Activated CD4-positive, alpha-beta T cell treated with anti-CD3 and anti-CD28 coated beads for 4 hours (primary cell): ENCODE measurements around the gene TENM4.
"Not testable (repeated sequence)": the region's sequence is repeated elsewhere in the genome, so short reads cannot be mapped to it uniquely, and the experiment has no call there.

Source experiments
- DNase-seq, 2 donors: peaks; one replicate each; pipeline ENCODE4 v3.0.0-alpha.2; 2020

TENM4 gene

GRCh38 chr11:79199729-79200354, 241.0 kb downstream of the TENM4 start:
- DNase-seq = no peak

DNA sequence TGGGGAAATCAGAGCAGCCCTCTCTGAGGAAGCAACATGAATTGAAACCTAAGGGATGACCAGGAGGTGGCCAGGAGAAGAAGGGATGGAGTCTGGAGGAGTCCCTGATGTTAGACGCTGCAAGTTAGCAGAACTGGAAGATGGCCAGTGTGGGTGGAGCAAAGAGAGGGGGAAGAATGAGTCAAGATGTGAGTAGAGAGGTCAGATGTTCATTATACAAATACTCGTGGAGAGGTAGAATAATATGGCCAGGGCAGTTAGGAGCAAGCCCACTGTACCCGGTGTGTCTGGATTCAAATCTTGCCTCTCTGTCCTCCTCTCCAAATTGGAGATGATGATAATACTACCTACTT, 242.0 kb downstream of the TENM4 start:
- no peak for DNase-seq

DNA sequence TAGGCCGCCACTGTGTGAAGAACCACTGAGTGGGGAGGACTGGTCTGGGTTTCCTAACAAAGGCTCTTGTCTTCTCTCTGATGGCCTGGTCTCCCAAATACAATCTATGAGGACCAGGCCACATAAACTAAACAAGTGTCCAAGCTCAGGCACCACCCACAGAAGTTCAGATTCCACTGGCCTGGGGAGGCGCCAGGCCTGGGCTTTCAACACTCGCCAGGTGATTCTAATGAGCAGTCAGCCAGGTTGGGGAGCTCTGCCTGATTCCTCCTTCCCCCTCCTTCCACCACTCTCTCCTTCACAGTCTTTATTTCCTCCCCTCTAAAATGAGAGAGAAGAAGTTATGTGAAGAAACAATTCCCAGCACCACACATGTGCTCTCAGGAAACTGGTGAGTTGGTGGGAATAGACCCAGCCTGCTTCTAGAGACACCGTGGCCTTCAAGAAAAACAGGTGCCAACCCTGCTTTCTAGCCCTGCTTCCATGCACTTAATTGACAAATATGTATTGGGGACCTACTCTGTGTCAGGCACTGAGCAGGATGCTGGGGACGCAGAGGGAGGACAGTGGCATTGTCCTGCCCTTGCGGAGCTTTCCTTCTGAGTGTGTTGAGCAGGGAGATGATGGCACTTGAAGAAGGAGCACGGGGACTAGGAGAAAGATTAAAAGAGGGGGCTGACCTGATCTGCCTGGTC, 242.5 kb downstream of the TENM4 start:
- DNase-seq = no peak

- no peak for DNase-seq
Observed at GRCh38 chr11:79196950-79197349, 243.9 kb downstream of the TENM4 start.

DNA sequence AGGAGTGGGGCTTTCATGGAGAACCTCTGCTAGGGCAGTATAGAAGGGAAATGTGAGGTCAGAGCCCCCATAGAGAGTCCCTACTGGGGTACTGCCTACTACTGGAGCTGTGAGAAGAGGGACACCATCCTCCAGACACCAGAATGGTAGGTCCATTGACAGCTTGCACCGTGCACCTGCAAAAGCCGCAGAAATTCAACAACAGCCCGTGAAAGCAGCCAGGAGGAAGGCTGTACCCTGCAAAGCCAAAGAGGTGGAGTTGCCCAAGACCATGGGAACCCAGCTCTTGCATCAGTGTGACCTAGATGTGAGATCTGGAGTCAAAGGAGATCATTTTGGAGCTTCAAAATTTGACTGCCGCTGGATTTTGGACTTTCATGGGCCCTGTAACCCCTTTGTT, 245.6 kb downstream of the TENM4 start:
- no peak for DNase-seq

GRCh38 chr11:79193663-79194310, 247.0 kb downstream of the TENM4 start:
- no peak for DNase-seq

DNA sequence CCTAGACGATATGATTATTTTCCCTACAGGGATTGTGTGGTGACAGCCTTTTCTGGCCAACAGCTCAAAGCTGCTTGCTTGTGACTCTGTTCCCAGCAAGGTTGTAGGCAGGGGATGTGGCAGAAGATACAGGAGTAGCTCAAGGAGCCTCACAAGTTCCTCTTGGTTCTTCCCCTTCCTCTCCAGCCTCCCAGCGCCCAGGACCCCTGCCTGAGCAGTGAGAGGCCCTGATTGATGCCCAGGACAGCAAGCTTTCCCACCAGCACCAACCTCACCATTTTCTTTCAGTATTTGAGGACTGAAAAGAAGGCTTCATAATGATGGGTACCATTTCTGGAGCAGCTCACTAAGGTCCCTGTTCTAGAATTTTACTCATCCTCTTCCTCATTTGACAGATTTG, 248.0 kb downstream of the TENM4 start:
- DNase-seq = no peak

GRCh38 chr11:79191716-79192115, 249.1 kb downstream of the TENM4 start:
- DNase-seq = not testable (repeated sequence)

DNA sequence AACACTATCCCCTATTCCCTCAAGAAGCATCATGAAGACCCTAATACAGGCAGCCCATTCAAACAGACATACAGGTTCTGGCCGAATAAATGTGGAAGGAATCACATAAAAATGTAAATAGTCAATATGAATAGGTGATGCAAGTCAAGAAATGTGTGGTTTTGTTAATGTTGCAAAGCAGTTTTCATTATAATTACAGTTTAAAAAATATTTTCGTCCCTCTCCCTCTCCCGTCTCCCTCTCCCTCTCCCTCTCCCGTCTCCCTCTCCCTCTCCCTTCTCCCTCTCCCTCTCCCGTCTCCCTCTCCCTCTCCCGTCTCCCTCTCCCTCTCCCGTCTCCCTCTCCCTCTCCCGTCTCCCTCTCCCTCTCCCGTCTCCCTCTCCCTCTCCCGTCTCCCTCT, 250.3 kb downstream of the TENM4 start:
- DNase-seq = not testable (repeated sequence)

DNA sequence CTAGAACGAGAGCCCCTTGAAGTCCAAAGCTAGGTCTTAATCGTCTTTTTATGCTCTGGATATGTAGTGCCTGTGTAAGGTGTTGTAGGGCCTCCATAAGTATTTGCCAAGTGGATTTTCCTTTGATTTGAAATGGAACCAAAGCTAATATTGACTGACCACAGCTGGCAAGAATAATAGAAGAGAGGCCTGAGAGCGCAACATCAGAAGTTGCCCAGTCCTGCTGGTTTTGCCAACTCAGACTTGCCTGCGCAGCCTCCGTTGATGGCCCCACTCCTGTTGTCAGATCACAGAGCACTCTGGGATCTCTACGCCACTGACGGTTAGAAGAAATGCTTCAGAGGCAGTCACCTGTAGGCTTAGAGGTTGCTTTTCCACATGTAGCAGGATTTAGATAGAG, 251.2 kb downstream of the TENM4 start:
- DNase-seq = no peak

GRCh38 chr11:79189055-79189454, 251.8 kb downstream of the TENM4 start:
- DNase-seq = no peak

GRCh38 chr11:79186669-79187068, 254.2 kb downstream of the TENM4 start:
- DNase-seq = no peak

GRCh38 chr11:79185351-79185750, 255.5 kb downstream of the TENM4 start:
- DNase-seq = no peak

DNA sequence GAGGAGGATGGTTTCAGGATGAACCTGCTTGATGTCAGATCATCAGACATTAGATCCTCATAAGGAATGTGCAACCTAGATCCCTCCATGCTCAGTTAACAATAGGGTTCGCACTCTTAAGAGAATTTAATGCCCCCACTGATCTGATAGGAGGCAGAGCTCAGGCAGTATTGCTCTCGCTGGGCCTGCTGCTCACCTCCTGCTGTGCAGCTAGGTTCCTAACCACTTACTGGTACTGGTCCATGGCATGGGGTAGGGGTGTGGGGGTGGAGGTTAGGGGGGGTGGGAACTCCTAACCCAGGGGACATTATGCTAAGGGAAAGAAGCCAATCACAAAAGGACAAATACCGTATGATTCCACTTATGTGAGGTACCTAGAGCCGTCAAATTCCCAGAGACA, 256.5 kb downstream of the TENM4 start:
- no peak for DNase-seq

DNA sequence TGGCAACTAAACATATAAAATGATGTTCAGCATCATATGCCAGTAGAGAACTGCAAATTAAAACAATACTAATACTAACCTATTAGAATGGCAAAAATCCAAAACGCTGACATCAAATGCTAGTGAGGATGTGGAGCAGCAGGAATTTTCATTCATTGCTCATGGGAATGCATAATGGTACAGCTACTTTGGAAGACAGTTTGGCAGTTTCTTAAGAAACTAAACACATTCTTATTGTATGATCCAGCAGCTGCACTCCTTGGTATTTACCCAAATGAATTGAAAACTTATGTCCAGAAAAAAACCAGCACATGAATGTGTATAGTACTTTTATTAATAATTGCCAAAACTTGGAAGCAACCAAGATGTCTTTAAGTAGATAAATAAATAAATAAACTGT, 258.0 kb downstream of the TENM4 start:
- no peak for DNase-seq

- DNase-seq = no peak
Observed at GRCh38 chr11:79179087-79179486, 261.7 kb downstream of the TENM4 start.

DNA sequence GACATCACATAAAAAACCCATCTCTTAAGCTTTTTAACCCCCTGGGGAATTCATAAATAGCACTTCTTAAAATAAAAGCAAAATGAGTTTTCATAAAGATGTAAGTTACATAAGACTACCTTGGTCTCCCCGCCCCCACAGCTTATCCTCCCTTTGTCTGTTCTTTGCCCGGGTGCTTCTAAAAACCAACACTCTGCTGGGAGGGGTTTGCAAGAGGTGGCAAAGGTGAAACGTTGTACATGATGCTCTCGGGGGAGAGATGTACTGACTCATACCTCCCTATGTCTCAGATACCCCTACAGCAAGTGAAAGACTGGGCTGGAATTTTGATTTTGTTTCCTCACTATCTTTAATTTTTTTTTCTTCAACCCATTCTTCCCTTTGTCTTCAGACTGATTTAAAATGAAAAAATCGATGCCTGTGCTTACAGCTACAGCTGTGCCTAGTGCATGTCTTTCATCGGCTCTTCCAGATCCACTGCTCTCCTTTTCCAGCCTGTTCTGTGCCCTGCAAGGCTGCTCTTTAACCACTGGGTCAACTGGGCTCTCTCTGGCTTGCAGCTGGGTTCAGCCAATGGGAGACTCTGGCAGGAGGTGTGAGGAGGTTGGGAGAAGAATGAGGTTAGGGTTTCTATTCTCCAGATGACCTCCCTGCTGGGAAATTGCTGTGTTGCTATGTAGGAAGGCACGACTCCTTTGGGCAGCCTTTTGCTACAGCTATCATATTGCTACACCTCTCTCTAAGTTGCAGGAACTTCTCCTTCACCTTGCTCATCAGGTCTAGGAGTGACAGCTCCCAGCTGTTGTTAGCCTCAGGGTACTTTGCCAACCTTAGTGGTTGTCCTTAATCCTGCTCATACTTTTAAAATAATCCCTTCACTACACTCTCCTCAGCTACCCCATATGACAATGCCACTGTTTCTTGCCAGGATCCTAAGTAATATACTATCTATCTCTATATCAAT, 266.5 kb downstream of the TENM4 start:
- no peak for DNase-seq

DNA sequence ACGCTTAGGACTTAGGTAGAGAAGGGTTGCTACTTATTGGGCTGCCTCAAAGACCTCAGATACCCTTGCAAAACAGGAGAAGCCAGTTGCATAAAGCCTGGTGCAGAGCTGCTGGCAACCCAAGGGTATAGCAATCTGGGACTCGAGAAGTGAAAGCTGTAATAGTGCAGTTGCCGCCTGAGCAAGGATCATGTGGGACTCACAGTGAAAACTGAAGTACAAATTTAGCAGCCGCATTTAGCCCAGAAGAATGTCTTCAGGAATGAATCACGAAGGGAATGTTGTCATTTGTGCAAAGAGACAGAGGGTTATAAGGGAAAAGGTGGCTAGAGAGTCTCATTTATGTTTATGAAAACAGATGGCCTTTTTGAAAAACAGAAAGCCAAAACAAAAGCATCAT, 267.2 kb downstream of the TENM4 start:
- no peak for DNase-seq

GRCh38 chr11:79170321-79170720, 270.5 kb downstream of the TENM4 start:
- DNase-seq = no peak

DNA sequence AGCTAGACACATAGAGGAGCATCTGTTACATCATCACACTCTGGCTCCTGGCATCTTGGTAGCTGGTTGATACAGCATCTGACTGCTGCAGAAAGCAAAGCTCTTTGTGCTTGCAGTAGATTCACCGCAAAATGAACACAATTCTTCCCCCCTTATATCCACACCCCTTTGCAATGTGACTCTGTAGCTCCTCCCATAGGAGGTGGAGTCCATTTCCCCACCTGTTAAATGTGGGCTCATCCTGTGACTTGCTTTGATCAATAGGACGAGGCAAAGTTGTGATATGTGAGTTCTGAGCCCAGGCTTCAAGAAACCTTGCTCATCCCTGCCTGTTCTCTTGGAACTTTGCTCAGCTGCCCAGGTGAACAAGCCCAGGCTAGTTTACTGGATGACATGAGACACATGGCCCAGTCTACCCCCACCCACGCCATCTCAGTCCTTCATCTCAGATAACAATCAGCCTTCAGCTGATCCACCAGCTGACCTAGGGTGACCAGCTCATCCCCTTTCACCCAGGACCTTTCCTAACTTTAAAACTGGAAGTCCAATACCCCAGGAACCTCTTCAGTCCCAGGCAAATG, 272.2 kb downstream of the TENM4 start:
- DNase-seq = no peak

GRCh38 chr11:79167510-79168188, 273.2 kb downstream of the TENM4 start:
- no peak for DNase-seq

- DNase-seq = no peak
Observed at GRCh38 chr11:79165908-79166307, 274.9 kb downstream of the TENM4 start.
